Activated CD4-positive, alpha-beta T cell treated with anti-CD3 and anti-CD28 coated beads, Interleukin-2, amount 50 U/mL, for 24 hours (primary cell): ENCODE results near the gene SAPCD1.
"Not testable (repeated sequence)": the region's sequence is repeated elsewhere in the genome, so short reads cannot be mapped to it uniquely, and the experiment has no call there.

Source experiments
- DNase-seq, 2 donors: peaks; one replicate each; pipeline ENCODE4 v3.0.0-alpha.2; 2020; ENCODE audit warnings: low read depth in 1 of 2, low spot score in 1 of 2

SAPCD1 gene

DNA sequence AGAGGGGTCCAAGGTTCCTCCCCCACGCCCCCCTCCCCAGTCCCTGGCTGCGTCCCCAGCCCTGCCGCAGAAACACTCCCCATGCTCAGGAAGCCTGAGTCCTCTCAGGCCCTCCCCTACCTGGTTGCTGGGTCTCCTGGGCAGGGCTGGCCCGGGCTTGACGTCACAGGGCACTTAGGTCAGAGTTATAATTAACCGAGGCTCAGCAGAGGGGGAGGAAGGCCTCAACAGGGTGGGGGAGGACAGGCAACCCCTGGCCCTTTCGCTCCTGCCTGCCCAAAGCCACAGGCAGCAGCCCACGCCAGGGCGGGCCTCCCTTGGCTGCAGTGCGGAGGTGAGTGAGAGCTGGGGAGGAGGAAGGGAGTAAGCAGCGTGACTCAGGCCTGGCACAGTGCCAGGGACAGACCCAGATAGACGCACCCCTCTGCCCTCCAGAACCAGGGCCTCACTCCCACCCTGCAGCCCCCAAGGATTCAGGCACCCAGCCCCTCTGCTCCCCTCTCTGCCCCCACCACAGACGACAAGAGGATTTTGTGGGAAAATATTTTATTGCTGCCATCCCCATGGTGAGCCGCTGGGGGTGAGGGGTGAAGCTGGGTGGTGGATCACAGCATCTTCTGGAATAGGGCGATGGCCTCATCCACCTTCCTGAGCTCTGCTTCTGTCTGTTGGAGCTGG, 14.7 kb downstream of the SAPCD1 start, which contains the start of gene VWA7:
Gene VWA7, minus strand, starts transcription at position 340 of the 678 bp plus-strand sequence. CDS start 549 bp downstream, outside the sequence.
- DNase-seq: peak; percentile 60 to 62

- DNase-seq: no peak
Observed at GRCh38 chr6:31777667-31778050, 15.2 kb downstream of the SAPCD1 start.

DNA sequence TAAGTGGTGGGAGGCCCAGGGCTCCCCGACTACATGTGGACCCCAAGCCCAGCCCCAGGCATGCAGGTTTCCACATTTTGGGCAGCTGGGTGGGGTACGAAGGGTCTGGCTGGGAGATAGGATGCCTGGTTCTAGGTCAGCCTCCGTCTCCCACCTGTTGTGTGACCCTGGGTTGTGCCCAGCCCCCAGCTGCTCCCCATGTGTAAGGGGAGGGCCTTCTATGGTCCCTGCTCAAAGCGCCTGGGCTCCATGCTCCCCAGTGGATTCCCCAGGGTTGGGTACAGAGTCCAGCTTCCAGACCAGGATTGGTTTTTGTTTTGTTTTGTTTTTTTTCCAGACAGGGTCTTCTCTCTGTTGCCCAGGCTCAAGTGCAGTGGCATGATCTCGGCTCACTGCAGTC, 15.7 kb downstream of the SAPCD1 start:
- DNase-seq: no peak

DNA sequence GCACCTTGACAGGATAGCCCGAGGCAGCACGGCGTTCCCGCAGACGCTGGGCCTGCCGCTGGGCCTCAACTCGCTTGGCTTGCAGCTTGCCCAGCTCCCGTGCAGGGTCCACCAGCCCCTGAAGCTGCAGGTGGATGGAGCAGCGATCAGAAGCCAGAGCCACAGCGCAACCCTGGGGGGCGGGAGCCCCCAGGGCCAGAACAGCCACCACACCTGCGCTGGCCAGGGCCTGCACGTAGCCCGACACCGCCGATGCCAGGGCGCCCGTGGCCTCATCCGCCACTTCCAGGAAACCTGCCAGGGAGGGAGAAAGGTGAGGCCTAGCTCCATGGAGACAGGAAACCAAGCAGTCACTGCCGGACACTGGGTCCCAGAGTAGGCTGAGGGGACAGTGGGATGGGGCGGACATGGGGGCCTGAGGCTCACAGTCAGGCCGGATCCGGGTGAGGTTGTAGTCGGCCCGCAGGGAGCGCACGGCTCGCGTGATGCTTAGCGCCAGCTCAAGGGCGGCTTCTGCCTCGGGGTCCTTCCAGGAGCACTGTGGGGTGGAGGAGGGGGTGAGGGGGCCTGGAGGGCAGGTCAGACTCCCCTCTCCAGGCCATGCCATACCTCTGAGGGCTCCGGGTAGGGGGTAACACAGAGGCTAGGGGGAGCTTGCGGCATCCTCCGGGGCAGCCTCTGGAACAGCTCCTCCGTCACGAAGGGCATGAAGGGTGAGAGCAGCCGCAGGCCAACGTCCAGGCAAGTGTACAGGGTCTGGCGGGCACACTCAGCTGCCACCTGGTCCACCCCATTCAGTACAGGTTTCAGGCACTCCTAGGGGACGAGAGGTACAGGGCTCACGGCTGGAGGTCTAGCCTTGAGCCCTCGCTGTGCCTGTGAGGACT, 16.8 kb downstream of the SAPCD1 start:
- DNase-seq: no peak

- DNase-seq: no peak
Observed at GRCh38 chr6:31779908-31780307, 17.5 kb downstream of the SAPCD1 start.

DNA sequence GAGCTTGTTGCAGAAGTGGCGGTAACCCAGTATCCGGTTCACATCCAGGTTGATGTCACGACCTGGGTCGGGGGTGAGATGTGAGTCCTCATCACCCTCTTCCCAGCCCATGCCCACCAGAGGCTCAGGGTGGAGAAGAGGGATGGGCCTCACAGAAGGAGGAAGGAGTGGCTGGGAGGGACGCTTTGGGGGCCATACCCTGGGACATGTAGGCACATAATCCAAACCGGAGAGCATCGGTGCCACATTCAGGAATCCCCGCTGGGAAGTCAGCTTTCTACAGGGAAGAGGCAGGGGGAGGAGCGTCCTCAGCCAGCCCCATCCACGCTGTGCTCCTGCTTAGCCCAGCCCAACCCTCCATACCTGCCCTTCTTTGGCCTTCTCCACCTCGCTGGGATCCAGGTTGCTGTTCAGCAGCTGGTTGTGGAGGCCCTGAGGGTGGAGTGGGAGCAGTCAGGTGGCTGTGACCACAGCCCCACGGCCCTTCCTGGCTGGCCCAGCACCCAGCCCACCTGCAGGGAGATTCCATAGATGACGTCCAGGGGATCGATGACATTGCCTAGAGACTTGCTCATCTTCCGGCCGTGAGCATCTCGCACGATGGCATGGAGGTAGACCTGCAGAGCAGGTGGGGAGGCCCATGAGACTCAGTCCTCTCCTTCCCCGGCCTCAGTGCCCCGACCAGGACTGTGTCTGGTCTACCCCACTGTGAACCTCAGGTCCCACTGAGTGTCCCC, 18.2 kb downstream of the SAPCD1 start:
- no peak for DNase-seq

- no peak for DNase-seq
Observed at GRCh38 chr6:31781244-31782125, 19.0 kb downstream of the SAPCD1 start.

- DNase-seq: no peak
Observed at GRCh38 chr6:31782126-31782855, 19.8 kb downstream of the SAPCD1 start.

GRCh38 chr6:31784098-31784925, 21.9 kb downstream of the SAPCD1 start:
- no peak for DNase-seq

DNA sequence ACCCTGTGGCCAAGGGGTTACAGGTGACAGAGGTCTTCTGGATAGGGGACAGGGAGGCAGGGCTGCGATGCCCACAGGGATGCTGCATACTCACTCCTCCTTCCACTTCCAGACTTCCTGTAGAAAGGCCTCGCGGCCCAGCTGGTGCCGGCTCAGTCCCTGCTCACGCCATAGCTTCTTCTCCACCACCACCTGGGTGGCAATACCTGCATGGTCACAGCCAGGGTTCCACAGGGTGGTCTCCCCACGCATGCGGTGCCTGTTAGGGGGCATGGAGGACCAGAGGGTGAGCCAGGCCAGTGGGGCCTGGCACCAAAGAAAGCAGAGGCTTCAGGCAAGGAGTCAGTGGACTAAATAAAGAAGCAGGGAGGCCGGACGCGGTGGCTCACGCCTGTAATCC, 23.0 kb downstream of the SAPCD1 start:
- DNase-seq: no peak

- DNase-seq: no peak
Observed at GRCh38 chr6:31791324-31792089, 29.1 kb downstream of the SAPCD1 start.

DNA sequence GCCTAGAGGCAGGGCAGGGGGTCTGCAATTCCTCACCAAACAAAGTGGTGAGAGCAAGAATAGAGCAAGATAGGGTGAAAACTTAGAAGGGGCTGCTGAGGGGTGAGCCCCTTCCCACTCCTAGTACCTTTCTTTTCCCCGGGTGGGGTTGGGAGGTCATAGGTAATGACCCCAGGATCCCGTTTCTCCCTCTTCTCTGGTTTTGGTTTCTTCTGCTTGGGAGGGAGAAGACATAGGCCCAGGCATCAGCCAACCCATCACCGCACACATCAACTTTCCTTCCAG, 29.6 kb downstream of the SAPCD1 start:
- no peak for DNase-seq

DNA sequence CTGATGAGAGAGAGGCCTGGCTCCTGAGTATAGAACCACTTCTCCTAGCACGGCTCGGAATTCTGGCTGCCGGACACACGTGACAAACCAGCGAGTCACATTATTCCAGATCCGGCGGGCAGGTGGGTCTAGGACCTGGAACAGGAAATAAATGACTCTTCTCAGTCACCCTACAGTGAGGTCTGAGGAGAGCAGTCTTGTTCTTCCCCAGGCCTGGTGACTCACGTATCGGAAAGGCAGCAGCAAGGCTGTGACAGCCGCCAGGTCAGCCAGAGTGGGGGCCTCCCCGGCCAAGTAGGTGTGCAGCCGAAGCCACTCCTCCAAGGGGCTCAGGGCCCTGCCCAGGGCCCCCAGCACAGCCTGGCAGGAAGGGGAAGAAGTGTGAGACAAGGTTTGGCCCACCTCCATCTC, 30.3 kb downstream of the SAPCD1 start:
- no peak for DNase-seq

DNA sequence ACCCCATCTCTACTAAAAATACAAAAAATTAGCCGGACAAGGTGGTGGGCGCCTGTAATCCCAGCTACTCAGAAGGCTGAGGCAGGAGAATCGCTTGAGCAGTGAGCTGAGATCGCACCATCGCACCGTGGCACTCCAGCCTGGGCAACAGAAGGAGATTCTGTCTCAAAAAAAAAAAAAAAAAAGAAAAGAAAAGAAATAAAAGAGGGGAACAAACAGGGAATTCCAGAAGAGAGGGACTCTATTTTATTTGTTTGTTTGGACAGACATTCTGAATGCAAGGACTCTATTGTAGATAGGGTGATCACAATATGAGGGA, 31.4 kb downstream of the SAPCD1 start:
- DNase-seq: not testable (repeated sequence)

DNA sequence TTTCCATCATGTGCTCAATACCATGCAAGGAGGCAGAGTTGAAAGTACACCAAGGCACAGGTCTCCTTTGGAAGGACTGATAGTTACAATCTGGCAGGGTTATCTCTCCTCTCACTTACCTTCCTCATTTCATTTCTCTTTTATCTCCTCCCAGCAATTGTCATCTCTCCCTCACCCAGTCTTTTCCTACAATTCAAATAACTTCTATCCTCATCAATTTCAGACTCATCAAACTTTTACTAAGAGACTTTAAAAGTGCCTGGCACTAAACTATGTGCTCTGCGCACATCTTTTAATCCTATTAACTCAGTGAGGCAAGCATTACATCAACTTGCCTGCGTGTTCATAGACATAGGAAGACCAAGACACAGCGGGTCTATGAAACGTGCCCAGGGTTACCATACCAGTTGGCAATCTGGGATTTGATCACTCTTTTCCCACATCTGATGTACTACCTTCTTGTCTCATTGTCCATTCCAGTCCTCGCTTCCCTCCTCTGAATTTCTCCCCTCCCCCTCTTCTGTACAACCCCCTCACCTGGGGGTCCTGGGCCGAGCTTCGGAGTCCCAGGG, 31.9 kb downstream of the SAPCD1 start:
- no peak for DNase-seq

- DNase-seq: peak in 1 of 2 donors; percentile 33
Observed at GRCh38 chr6:31794866-31795615, 32.6 kb downstream of the SAPCD1 start.

DNA sequence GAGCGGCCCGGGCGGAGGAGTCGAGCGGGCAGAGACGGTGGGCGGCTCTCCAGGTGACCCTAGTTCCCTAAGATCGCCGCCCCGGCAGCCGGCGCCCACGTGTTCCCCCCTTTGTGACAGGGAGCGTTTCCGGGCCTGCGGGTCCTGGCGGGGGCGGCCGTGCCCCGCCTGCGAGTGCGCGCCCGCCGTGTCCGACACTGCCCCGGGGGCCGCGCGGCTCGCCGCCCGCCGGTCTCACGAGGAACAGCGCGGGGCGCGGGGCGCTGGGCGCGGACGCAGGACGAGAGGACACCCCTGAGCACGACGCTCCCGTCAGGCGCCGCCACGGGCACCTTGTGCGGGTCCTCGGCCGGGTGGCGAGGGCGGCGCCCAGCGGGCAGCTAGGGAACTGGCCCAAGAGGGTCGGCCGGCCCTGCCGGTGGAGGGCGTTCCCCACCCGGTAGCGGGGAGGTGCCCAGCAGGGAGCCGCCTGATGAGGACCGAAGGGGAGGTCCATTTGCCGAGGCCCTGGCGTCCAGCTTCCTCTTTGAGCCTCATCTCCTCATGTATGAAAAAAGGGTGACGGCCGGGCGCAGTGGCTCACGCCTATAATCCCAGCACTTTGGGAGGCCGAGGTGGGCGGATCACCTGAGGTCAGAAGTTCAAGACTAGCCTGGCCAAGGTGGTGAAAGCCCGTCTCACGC, 33.3 kb downstream of the SAPCD1 start, which contains the start of gene VARS1:
Gene VARS1, minus strand, starts transcription at position 137 of the 683 bp plus-strand sequence. CDS start 535 bp downstream, outside the sequence.
- peak; percentile 69 to 72 for DNase-seq
